HG03432 (cell line): ENCODE data around the gene ZNF554.
"Not testable (repeated sequence)": the region's sequence is repeated elsewhere in the genome, so short reads cannot be mapped to it uniquely, and the experiment has no call there.

Experiments
- ATAC-seq: cut with Tn5 transposase; IDR thresholded peaks from one replicate; pipeline ENCODE4 v1.9.1; 2021; ENCODE audit warnings: mild to moderate bottlenecking, moderate library complexity; ENCODE audit not compliant: unreplicated experiment

The ZNF554 gene

GRCh38 chr19:2790557-2791271, 29.0 kb upstream of the ZNF554 start:
- no peak for ATAC-seq

- no peak for ATAC-seq
Measured at GRCh38 chr19:2791440-2791839, 28.2 kb upstream of the ZNF554 start.

GRCh38 chr19:2791876-2792275, 27.8 kb upstream of the ZNF554 start:
- ATAC-seq: no peak

- not testable (repeated sequence) for ATAC-seq
Measured at GRCh38 chr19:2792666-2793065, 27.0 kb upstream of the ZNF554 start.

- ATAC-seq: no peak
Measured at GRCh38 chr19:2793126-2793525, 26.5 kb upstream of the ZNF554 start.

- ATAC-seq: no peak
Measured at GRCh38 chr19:2793577-2793976, 26.1 kb upstream of the ZNF554 start.

GRCh38 chr19:2795827-2796658, 23.6 kb upstream of the ZNF554 start:
- ATAC-seq: no peak

GRCh38 chr19:2796659-2797266, 22.9 kb upstream of the ZNF554 start:
- ATAC-seq: no peak

GRCh38 chr19:2797280-2797679, 22.4 kb upstream of the ZNF554 start:
- no peak for ATAC-seq

GRCh38 chr19:2798158-2798685, 21.4 kb upstream of the ZNF554 start:
- ATAC-seq: no peak

GRCh38 chr19:2798733-2799132, 20.9 kb upstream of the ZNF554 start:
- no peak for ATAC-seq

GRCh38 chr19:2799273-2800020, 20.2 kb upstream of the ZNF554 start:
- ATAC-seq: no peak

- ATAC-seq: no peak
Measured at GRCh38 chr19:2800506-2800905, 19.2 kb upstream of the ZNF554 start.

- no peak for ATAC-seq
Measured at GRCh38 chr19:2802826-2803225, 16.8 kb upstream of the ZNF554 start.

- ATAC-seq: no peak
Measured at GRCh38 chr19:2803486-2804155, 16.0 kb upstream of the ZNF554 start.

- ATAC-seq: no peak
Measured at GRCh38 chr19:2804156-2805004, 15.3 kb upstream of the ZNF554 start.

GRCh38 chr19:2805261-2805900, 14.3 kb upstream of the ZNF554 start:
- ATAC-seq: no peak

GRCh38 chr19:2805991-2806649, 13.5 kb upstream of the ZNF554 start:
- no peak for ATAC-seq
